ENCODE results near the gene STAT6.

GRCh38 chr12:57047981-57048380 is 63.2 kb downstream of the STAT6 start:
- TF ChIP-seq CTCF (IDR thresholded peaks at IDR 0.05; ENCODE audit: control extremely low read depth in 1 of 3, insufficient read depth in 1 of 3, low read depth in 1 of 3, low read length in 3 of 3), result no peak
- no peak for TF ChIP-seq EZH2 (IDR thresholded peaks at IDR 0.05; ENCODE audit: low read depth, low read length, severe bottlenecking)
- TF ChIP-seq SP1 (IDR thresholded peaks at IDR 0.05; ENCODE audit: low read depth, low read length), result no peak
- TF ChIP-seq POLR2A (IDR thresholded peaks at IDR 0.05; ENCODE audit: control extremely low read depth in 1 of 2, low read depth in 2 of 2, low read length in 2 of 2), result no peak
- no peak for TF ChIP-seq ZNF274 (IDR thresholded peaks at IDR 0.05; ENCODE audit: borderline replicate concordance, extremely low read depth, low read length)
- TF ChIP-seq SP2 (IDR thresholded peaks at IDR 0.05; ENCODE audit: low read length), result no peak
- TF ChIP-seq HDAC6 (IDR thresholded peaks at IDR 0.05; ENCODE audit: low read depth, low read length), result no peak
- TF ChIP-seq ATF3 (IDR thresholded peaks at IDR 0.05; ENCODE audit: insufficient read depth, low read depth, low read length), result no peak
- TF ChIP-seq CEBPB (IDR thresholded peaks at IDR 0.05; ENCODE audit: low read depth, low read length), result no peak

Measured in H1 (cell line).